ENCODE results near the gene CEP112. TPM values are rescaled to one million over a fixed set of nuclear protein-coding genes. Genes with fewer than 3 reads are reported as not detected.

Gene CEP112
- total RNA-seq, 4 donors from 2014 or later: 1.1 to 12.9 (median 9.1) TPM

DNA sequence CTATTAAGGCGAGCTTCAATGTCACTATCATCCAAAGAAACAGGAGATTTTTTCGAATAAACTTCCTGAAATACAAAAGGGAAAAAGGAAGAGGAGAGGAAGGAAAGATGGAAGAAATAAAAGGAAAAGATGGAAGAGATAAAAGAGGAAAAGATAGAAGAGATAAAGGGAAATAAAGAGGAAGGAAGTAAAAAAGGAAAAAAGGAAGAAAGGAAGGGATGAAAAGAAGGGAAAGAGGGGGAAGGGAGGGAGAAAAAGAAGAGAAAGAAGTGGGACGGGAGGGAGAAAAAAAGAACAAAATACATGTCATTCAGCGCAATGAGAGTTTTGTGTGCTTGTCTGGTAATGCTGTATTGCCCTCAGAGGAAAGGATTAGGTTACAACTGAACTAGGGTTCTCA lies 62.2 kb downstream of the CEP112 start:
- H3K27me3 ChIP-seq: no peaks in the 10 kb centered on the region
- H3K4me3 ChIP-seq: no peak overlapping the region
- no peak for DNase-seq
- H3K27ac ChIP-seq: no peak overlapping the region
- in situ Hi-C loops (cut with MboI; ENCODE audit: low pct_ligation_motif_present in 1 of 4, low pct_unique_long_range_greater_than_20kb in 1 of 4, low sequenced_read_pairs in 3 of 4): no loop called here
- H3K36me3 ChIP-seq: no peaks in the 10 kb centered on the region
- H3K9me3 ChIP-seq: no peaks in the 10 kb centered on the region
- 93 to 96% methylated on average over 3 to 4 of the region's 4 CpGs for WGBS, 2 donors (ENCODE audit: low coverage in 1 of 2)
- no peaks in the 10 kb centered on the region for H3K4me1 ChIP-seq
- intact Hi-C loops (cut with DNase I; ENCODE audit: low total_unique reads): no loop called here
- TF ChIP-seq CTCF (IDR thresholded peaks at IDR 0.05): no peak

DNA sequence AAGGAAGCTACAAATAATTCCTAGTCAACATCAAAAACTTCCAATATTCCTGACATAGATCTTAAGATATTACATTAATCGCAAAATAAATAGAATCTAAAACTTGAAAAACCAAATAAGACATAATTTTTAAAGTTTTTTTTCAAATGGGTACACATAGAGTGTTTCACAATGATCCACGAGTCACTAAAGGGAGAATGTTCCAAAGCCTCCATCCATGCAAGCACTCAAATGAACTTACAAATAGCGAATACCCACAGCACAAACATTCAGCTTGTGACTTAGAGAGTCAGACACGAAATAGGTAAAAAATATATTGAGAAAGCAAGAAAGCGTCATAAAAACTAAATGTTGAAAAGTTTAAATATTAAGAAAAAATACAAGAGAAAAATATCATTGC lies 65.7 kb downstream of the CEP112 start:
- Histone ChIP-seq H3K27me3 (no peaks in the 10 kb centered on the region), H3K4me3 (no peak overlapping the region), H3K9me3 (no peaks in the 10 kb centered on the region), H3K4me1 (no peaks in the 10 kb centered on the region), H3K27ac (no peak overlapping the region), H3K36me3 (no peaks in the 10 kb centered on the region)
- intact Hi-C loops (cut with DNase I; ENCODE audit: low total_unique reads): no loop called here
- no peak for TF ChIP-seq POLR2A (IDR thresholded peaks at IDR 0.05)
- TF ChIP-seq POLR2AphosphoS5 (IDR thresholded peaks at IDR 0.05): no peak
- TF ChIP-seq CTCF (IDR thresholded peaks at IDR 0.05): no peak
- no peak for TF ChIP-seq EP300 (IDR thresholded peaks at IDR 0.05; ENCODE audit: low read depth)
- in situ Hi-C loops (cut with MboI; ENCODE audit: low pct_ligation_motif_present in 1 of 4, low pct_unique_long_range_greater_than_20kb in 1 of 4, low sequenced_read_pairs in 3 of 4): no loop called here
- WGBS, 2 donors (ENCODE audit: low coverage in 1 of 2): 91 to 93% methylated on average over 5 of the region's 5 CpGs
- DNase-seq: no peak

DNA sequence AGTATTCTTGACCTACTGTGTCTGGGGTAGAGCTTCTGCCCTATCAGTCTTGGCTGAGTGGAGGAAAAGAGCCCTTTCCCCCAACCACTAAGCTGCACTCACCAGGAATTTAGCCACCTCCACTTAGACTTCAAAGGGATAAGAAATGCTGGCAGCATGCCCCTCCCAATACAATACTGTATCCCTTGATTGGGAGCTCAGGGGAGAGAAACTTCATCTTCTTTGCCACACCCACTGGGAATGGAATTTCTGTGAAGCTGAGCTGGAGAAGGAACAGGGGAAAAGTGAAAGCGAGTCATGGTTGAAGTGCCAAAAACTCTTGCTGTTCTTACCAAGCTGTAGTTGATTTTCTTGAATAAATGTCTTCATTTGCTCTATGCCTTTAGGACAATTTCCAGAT lies 68.8 kb downstream of the CEP112 start:
- intact Hi-C loops (cut with DNase I; ENCODE audit: low total_unique reads): no loop called here

DNA sequence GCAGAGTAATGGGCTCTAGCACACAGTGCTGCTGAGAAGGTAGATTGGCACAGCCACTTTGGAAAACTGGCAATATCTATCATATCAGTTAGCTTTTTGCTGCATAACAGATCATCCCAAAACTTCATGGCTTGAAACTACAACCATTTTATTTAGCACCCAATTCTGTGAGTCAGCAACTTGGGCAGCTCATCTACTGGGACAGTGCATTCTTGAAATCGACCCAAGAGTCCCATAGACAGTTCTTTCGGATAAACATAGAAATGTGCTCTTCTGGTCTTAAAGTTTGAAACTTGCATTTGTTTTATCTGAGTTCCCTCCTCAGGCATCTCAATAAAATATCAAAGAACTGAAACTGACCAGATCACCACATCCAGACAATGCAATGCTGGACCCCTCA lies 76.7 kb downstream of the CEP112 start:
- Histone ChIP-seq H3K27me3 (no peaks in the 10 kb centered on the region), H3K4me3 (no peak overlapping the region), H3K9me3 (peaks cover 3 to 14% of the 10 kb centered on the region in 2 donors), H3K4me1 (no peaks in the 10 kb centered on the region), H3K27ac (no peak overlapping the region), H3K36me3 (no peaks in the 10 kb centered on the region)
- 69 to 71% methylated on average over 2 of the region's 2 CpGs for WGBS, 2 donors (ENCODE audit: low coverage in 1 of 2)
- intact Hi-C loops (cut with DNase I; ENCODE audit: low total_unique reads): no loop called here
- no peak for DNase-seq
- TF ChIP-seq CTCF (IDR thresholded peaks at IDR 0.05) (no peak), POLR2AphosphoS5 (IDR thresholded peaks at IDR 0.05) (no peak), EP300 (IDR thresholded peaks at IDR 0.05; ENCODE audit: low read depth) (no peak), POLR2A (IDR thresholded peaks at IDR 0.05) (no peak)
- in situ Hi-C loops (cut with MboI; ENCODE audit: low pct_ligation_motif_present in 1 of 4, low pct_unique_long_range_greater_than_20kb in 1 of 4, low sequenced_read_pairs in 3 of 4): no loop called here

More for the DNA sequence above, 68.8 kb downstream of the CEP112 start:
- Histone ChIP-seq H3K4me3 (no peak overlapping the region), H3K36me3 (no peaks in the 10 kb centered on the region), H3K9me3 (no peaks in the 10 kb centered on the region), H3K4me1 (no peaks in the 10 kb centered on the region), H3K27ac (no peak overlapping the region), H3K27me3 (no peaks in the 10 kb centered on the region)
- in situ Hi-C loops (cut with MboI; ENCODE audit: low pct_ligation_motif_present in 1 of 4, low pct_unique_long_range_greater_than_20kb in 1 of 4, low sequenced_read_pairs in 3 of 4): no loop called here
- no peak for TF ChIP-seq POLR2A (IDR thresholded peaks at IDR 0.05)
- TF ChIP-seq CTCF (IDR thresholded peaks at IDR 0.05): no peak
- no peak for TF ChIP-seq EP300 (IDR thresholded peaks at IDR 0.05; ENCODE audit: low read depth)
- no peak for TF ChIP-seq POLR2AphosphoS5 (IDR thresholded peaks at IDR 0.05)
- WGBS, 2 donors (ENCODE audit: low coverage in 1 of 2): 82 to 100% methylated on average over 1 of the region's 1 CpG
- DNase-seq: no peak
